22Rv1 (cell line): Measurements from ENCODE around the gene FANCC.

Source experiments
- ZFX ChIP-seq: fragments of 450-650 bp; IDR thresholded peaks from 2 replicates; pipeline ENCODE4 v1.6.1; 2017; ENCODE audit warnings: antibody characterized with exemption, borderline replicate concordance
- TF ChIP-seq, protein P1 (sequence below): fragments of 450-650 bp; IDR thresholded peaks from 2 replicates; pipeline ENCODE4 v1.5.1; 2017; ENCODE audit warnings: mild to moderate bottlenecking

GRCh38 chr9:95100071-95100627 is 217.4 kb downstream of the FANCC start:
- TF ChIP-seq, protein P1, sequence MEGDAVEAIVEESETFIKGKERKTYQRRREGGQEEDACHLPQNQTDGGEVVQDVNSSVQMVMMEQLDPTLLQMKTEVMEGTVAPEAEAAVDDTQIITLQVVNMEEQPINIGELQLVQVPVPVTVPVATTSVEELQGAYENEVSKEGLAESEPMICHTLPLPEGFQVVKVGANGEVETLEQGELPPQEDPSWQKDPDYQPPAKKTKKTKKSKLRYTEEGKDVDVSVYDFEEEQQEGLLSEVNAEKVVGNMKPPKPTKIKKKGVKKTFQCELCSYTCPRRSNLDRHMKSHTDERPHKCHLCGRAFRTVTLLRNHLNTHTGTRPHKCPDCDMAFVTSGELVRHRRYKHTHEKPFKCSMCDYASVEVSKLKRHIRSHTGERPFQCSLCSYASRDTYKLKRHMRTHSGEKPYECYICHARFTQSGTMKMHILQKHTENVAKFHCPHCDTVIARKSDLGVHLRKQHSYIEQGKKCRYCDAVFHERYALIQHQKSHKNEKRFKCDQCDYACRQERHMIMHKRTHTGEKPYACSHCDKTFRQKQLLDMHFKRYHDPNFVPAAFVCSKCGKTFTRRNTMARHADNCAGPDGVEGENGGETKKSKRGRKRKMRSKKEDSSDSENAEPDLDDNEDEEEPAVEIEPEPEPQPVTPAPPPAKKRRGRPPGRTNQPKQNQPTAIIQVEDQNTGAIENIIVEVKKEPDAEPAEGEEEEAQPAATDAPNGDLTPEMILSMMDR, result no peak
- TF ChIP-seq ZFX, result no peak
